HepG2 (cell line): Measurements from ENCODE around the gene RIBC1. TPM values are rescaled to one million over a fixed set of nuclear protein-coding genes. Genes with fewer than 3 reads are reported as not detected.

ENCODE experiments used
- ARNTL ChIP-seq: sonication (generic); formaldehyde crosslinking; IDR thresholded peaks from 2 replicates; pipeline ENCODE4 v1.4.0; 2020; ENCODE audit warnings: mild to moderate bottlenecking, missing genetic modification reagents
- BRCA1 ChIP-seq: sonication (generic); formaldehyde crosslinking; IDR thresholded peaks from 2 replicates; pipeline ENCODE4 v1.4.0; 2020; ENCODE audit warnings: missing genetic modification reagents
- GMEB1 ChIP-seq: sonication (generic); formaldehyde crosslinking; IDR thresholded peaks from 2 replicates; pipeline ENCODE4 v1.5.1; 2020; ENCODE audit warnings: missing genetic modification reagents, mild to moderate bottlenecking, borderline replicate concordance
- HOXA9 ChIP-seq: sonication (generic); formaldehyde crosslinking; IDR thresholded peaks from 2 replicates; pipeline ENCODE4 v1.8.1; 2022; ENCODE audit warnings: missing genetic modification reagents, mild to moderate bottlenecking, moderate library complexity, borderline replicate concordance
- KDM5A ChIP-seq: fragments of 200-600 bp; sonication (generic); IDR thresholded peaks from 2 replicates; pipeline ENCODE4 v1.7.0; 2018; ENCODE audit warnings: antibody characterized with exemption, mild to moderate bottlenecking, low read length, borderline replicate concordance
- polyA plus RNA-seq, 8 experiments: library from polyadenylated mRNA; depleted of rRNA in 3 of 8; stranded (reverse) in 7 of 8; unstranded in 1 of 8; fragments of >200 nt; fragmentation: Illumina TruSeq in 4 of 8; extraction: Trizol in 4 of 8; gene quantifications; 2 replicates each; pipeline versions ENCODE4 v1.2.1 to v1.2.3, GENCODE V29; 2011 to 2016; ENCODE audit warnings: low read depth in 4 of 8, missing spikeins in 1 of 8, mixed read lengths in 1 of 8; ENCODE audit not compliant: insufficient read depth in 1 of 8
- total RNA-seq, 5 experiments: library from RNA; depleted of rRNA; stranded (reverse); fragments of >200 nt; fragmentation: Illumina TruSeq; extraction: Trizol; gene quantifications; 2 replicates each; pipeline ENCODE4 v1.2.3, GENCODE V29; 2016; ENCODE audit warnings: low read depth in 1 of 5
- TF ChIP-seq, protein P1 (sequence below): sonication (generic); formaldehyde crosslinking; IDR thresholded peaks from 2 replicates; pipeline ENCODE4 v1.5.0; 2020; ENCODE audit warnings: mild to moderate bottlenecking, missing genetic modification reagents, borderline replicate concordance
- TF ChIP-seq, protein P2 (sequence below): sonication (generic); formaldehyde crosslinking; IDR thresholded peaks from 2 replicates; pipeline ENCODE4 v1.5.1; 2020; ENCODE audit warnings: mild to moderate bottlenecking, missing genetic modification reagents, moderate library complexity
- TF ChIP-seq, protein P3 (sequence below): sonication (generic); formaldehyde crosslinking; IDR thresholded peaks from 2 replicates; pipeline ENCODE4 v1.4.0; 2020; ENCODE audit warnings: low read depth, missing genetic modification reagents

Gene RIBC1
- total and polyA plus RNA-seq, 2 of the 13 experiments (the other 11 are each of a cell fraction or from before 2014, with no cell fraction given), result 0.55 TPM; not detected in 1

- TF ChIP-seq, protein P1, sequence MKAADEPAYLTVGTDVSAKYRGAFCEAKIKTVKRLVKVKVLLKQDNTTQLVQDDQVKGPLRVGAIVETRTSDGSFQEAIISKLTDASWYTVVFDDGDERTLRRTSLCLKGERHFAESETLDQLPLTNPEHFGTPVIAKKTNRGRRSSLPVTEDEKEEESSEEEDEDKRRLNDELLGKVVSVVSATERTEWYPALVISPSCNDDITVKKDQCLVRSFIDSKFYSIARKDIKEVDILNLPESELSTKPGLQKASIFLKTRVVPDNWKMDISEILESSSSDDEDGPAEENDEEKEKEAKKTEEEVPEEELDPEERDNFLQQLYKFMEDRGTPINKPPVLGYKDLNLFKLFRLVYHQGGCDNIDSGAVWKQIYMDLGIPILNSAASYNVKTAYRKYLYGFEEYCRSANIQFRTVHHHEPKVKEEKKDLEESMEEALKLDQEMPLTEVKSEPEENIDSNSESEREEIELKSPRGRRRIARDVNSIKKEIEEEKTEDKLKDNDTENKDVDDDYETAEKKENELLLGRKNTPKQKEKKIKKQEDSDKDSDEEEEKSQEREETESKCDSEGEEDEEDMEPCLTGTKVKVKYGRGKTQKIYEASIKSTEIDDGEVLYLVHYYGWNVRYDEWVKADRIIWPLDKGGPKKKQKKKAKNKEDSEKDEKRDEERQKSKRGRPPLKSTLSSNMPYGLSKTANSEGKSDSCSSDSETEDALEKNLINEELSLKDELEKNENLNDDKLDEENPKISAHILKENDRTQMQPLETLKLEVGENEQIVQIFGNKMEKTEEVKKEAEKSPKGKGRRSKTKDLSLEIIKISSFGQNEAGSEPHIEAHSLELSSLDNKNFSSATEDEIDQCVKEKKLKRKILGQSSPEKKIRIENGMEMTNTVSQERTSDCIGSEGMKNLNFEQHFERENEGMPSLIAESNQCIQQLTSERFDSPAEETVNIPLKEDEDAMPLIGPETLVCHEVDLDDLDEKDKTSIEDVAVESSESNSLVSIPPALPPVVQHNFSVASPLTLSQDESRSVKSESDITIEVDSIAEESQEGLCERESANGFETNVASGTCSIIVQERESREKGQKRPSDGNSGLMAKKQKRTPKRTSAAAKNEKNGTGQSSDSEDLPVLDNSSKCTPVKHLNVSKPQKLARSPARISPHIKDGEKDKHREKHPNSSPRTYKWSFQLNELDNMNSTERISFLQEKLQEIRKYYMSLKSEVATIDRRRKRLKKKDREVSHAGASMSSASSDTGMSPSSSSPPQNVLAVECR (CRISPR knock-in tag), result peak; percentile 78; the same call in 1 of the 2 replicates
- TF ChIP-seq KDM5A (peak; percentile 65; the same call in 1 of the 2 replicates), ARNTL (no peak), GMEB1 (CRISPR knock-in tag) (peak; percentile 79; the same call in 1 of the 2 replicates), HOXA9 (CRISPR knock-in tag) (no peak), BRCA1 (CRISPR knock-in tag) (no peak)
- TF ChIP-seq, protein P2, sequence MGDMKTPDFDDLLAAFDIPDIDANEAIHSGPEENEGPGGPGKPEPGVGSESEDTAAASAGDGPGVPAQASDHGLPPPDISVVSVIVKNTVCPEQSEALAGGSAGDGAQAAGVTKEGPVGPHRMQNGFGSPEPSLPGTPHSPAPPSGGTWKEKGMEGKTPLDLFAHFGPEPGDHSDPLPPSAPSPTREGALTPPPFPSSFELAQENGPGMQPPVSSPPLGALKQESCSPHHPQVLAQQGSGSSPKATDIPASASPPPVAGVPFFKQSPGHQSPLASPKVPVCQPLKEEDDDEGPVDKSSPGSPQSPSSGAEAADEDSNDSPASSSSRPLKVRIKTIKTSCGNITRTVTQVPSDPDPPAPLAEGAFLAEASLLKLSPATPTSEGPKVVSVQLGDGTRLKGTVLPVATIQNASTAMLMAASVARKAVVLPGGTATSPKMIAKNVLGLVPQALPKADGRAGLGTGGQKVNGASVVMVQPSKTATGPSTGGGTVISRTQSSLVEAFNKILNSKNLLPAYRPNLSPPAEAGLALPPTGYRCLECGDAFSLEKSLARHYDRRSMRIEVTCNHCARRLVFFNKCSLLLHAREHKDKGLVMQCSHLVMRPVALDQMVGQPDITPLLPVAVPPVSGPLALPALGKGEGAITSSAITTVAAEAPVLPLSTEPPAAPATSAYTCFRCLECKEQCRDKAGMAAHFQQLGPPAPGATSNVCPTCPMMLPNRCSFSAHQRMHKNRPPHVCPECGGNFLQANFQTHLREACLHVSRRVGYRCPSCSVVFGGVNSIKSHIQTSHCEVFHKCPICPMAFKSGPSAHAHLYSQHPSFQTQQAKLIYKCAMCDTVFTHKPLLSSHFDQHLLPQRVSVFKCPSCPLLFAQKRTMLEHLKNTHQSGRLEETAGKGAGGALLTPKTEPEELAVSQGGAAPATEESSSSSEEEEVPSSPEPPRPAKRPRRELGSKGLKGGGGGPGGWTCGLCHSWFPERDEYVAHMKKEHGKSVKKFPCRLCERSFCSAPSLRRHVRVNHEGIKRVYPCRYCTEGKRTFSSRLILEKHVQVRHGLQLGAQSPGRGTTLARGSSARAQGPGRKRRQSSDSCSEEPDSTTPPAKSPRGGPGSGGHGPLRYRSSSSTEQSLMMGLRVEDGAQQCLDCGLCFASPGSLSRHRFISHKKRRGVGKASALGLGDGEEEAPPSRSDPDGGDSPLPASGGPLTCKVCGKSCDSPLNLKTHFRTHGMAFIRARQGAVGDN (CRISPR knock-in tag), result peak; percentile 85
- TF ChIP-seq, protein P3, sequence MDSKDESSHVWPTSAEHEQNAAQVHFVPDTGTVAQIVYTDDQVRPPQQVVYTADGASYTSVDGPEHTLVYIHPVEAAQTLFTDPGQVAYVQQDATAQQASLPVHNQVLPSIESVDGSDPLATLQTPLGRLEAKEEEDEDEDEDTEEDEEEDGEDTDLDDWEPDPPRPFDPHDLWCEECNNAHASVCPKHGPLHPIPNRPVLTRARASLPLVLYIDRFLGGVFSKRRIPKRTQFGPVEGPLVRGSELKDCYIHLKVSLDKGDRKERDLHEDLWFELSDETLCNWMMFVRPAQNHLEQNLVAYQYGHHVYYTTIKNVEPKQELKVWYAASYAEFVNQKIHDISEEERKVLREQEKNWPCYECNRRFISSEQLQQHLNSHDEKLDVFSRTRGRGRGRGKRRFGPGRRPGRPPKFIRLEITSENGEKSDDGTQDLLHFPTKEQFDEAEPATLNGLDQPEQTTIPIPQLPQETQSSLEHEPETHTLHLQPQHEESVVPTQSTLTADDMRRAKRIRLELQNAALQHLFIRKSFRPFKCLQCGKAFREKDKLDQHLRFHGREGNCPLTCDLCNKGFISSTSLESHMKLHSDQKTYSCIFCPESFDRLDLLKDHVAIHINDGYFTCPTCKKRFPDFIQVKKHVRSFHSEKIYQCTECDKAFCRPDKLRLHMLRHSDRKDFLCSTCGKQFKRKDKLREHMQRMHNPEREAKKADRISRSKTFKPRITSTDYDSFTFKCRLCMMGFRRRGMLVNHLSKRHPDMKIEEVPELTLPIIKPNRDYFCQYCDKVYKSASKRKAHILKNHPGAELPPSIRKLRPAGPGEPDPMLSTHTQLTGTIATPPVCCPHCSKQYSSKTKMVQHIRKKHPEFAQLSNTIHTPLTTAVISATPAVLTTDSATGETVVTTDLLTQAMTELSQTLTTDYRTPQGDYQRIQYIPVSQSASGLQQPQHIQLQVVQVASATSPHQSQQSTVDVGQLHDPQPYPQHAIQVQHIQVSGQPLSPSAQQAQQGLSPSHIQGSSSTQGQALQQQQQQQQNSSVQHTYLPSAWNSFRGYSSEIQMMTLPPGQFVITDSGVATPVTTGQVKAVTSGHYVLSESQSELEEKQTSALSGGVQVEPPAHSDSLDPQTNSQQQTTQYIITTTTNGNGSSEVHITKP (CRISPR knock-in tag), result peak; percentile 99
Measured at GRCh38 chrX:53422086-53422860, 400 bp upstream of the RIBC1 start, which contains the start of gene SMC1A (continued).
